CD14-positive monocyte (primary cell): ENCODE measurements around the gene NTRK2. TPM values are rescaled to one million over a fixed set of nuclear protein-coding genes. Genes with fewer than 3 reads are reported as not detected.

Experiments used
- DNase-seq, 3 donors: peaks; one replicate each; pipeline ENCODE4 v3.0.0-alpha.2; 2011 to 2022
- H2AFZ ChIP-seq: 2 replicates; pipeline ENCODE4 v1.6.0; 2012; ENCODE audit warnings: mild to moderate bottlenecking, low read depth, low read length, inconsistent platforms; ENCODE audit not compliant: insufficient read depth, poor library complexity, severe bottlenecking
- H3K27ac ChIP-seq, 2 donors: 1 replicate in 1 of 2; 2 replicates in 1 of 2; pipeline ENCODE4 v1.5.1; 2012 to 2013; ENCODE audit warnings: low read length in 2 of 2, control low read depth in 1 of 2, inconsistent platforms in 1 of 2, low read depth in 1 of 2, mild to moderate bottlenecking in 1 of 2
- H3K27me3 ChIP-seq, 2 donors: one replicate each; pipeline versions ENCODE4 v1.6.0 to v1.6.1; 2011 to 2013; ENCODE audit warnings: low read length in 2 of 2; ENCODE audit not compliant: control insufficient read depth in 2 of 2, insufficient read depth in 2 of 2
- H3K36me3 ChIP-seq, 2 donors: replicated peaks in 1 of 2; 1 replicate in 1 of 2; 2 replicates in 1 of 2; pipeline versions ENCODE4 v1.5.1 to v1.6.1; 2012 to 2013; ENCODE audit warnings: low read length in 2 of 2, control low read depth in 1 of 2, inconsistent platforms in 1 of 2, mild to moderate bottlenecking in 1 of 2; ENCODE audit not compliant: insufficient read depth in 2 of 2, control insufficient read depth in 1 of 2
- H3K4me1 ChIP-seq, 2 donors: 1 replicate in 1 of 2; 2 replicates in 1 of 2; pipeline versions ENCODE4 v1.5.1 to v1.6.1; 2012 to 2013; ENCODE audit warnings: low read length in 2 of 2, control low read depth in 1 of 2, inconsistent platforms in 1 of 2, mild to moderate bottlenecking in 1 of 2, moderate library complexity in 1 of 2; ENCODE audit not compliant: insufficient read depth in 2 of 2, control insufficient read depth in 1 of 2
- H3K4me2 ChIP-seq: replicated peaks from 2 replicates; pipeline ENCODE3; 2012; ENCODE audit warnings: low read length, moderate library complexity, mild to moderate bottlenecking; ENCODE audit not compliant: poor library complexity, severe bottlenecking; ENCODE audit errors: extremely low read depth
- H3K4me3 ChIP-seq, 3 experiments: fragments of 200-600 bp in 1 of 3; sonication (generic) in 1 of 3; replicated peaks in 1 of 3; 1 replicate in 2 of 3; 2 replicates in 1 of 3; pipeline ENCODE4 v1.5.1; 2011 to 2013; ENCODE audit warnings: low read length in 3 of 3, mild to moderate bottlenecking in 3 of 3, control low read depth in 2 of 3, low read depth in 2 of 3, inconsistent platforms in 1 of 3, moderate library complexity in 1 of 3
- H3K79me2 ChIP-seq: 2 replicates; pipeline ENCODE4 v1.6.0; 2012; ENCODE audit warnings: mild to moderate bottlenecking, control low read depth, inconsistent platforms, low read length, moderate library complexity; ENCODE audit not compliant: insufficient read depth
- H3K9ac ChIP-seq: 2 replicates; pipeline ENCODE4 v1.6.0; 2017; ENCODE audit warnings: low read length, mild to moderate bottlenecking; ENCODE audit not compliant: insufficient read depth, poor library complexity, severe bottlenecking
- H3K9me3 ChIP-seq, 2 donors: replicated peaks in 1 of 2; 1 replicate in 1 of 2; 2 replicates in 1 of 2; pipeline versions ENCODE4 v1.5.1 to v1.6.1; 2012 to 2013; ENCODE audit warnings: low read length in 2 of 2, control low read depth in 1 of 2; ENCODE audit not compliant: control insufficient read depth in 1 of 2, insufficient read depth in 1 of 2
- H4K20me1 ChIP-seq: 2 replicates; pipeline ENCODE4 v1.6.0; 2012; ENCODE audit warnings: mild to moderate bottlenecking, low read length, control low read depth, moderate library complexity; ENCODE audit not compliant: insufficient read depth
- H3K27ac Mint-ChIP-seq, 7 donors: one replicate each; pipeline ENCODE4 v1.8.0; 2020; ENCODE audit warnings: mild to moderate bottlenecking in 7 of 7, mixed read lengths in 7 of 7, moderate library complexity in 6 of 7, inconsistent platforms in 2 of 7
- H3K27me3 Mint-ChIP-seq, 3 donors: one replicate each; pipeline ENCODE4 v1.8.0; 2021 to 2022; ENCODE audit warnings: low read depth in 3 of 3, mild to moderate bottlenecking in 3 of 3, mixed read lengths in 3 of 3, moderate library complexity in 3 of 3, inconsistent platforms in 1 of 3
- H3K36me3 Mint-ChIP-seq, 2 donors: one replicate each; pipeline ENCODE4 v1.8.0; 2020; ENCODE audit warnings: mixed read lengths in 2 of 2, inconsistent platforms in 1 of 2, mild to moderate bottlenecking in 1 of 2
- H3K4me1 Mint-ChIP-seq: one replicate; pipeline ENCODE4 v1.8.0; 2020; ENCODE audit warnings: mild to moderate bottlenecking, mixed read lengths
- H3K4me3 Mint-ChIP-seq, 2 donors: one replicate each; pipeline ENCODE4 v1.8.0; 2020; ENCODE audit warnings: mild to moderate bottlenecking in 2 of 2, mixed read lengths in 2 of 2, moderate library complexity in 1 of 2
- H3K9me3 Mint-ChIP-seq, 7 donors: one replicate each; pipeline ENCODE4 v1.8.0; 2020 to 2022; ENCODE audit warnings: mixed read lengths in 7 of 7, mild to moderate bottlenecking in 6 of 7, moderate library complexity in 6 of 7, inconsistent platforms in 2 of 7
- CTCF ChIP-seq: fragments of 200-600 bp; IDR thresholded peaks from one replicate; pipeline ENCODE4 v1.8.0; 2022; ENCODE audit warnings: antibody characterized with exemption, mild to moderate bottlenecking
- WGBS: methylation state at CpG from one replicate; pipeline ENCODE4 v1.1.5; 2013; ENCODE audit warnings: missing lambda C conversion rate; ENCODE audit not compliant: insufficient coverage; 5-methylcytosine and 5-hydroxymethylcytosine counted together
- intact Hi-C, 2 donors: fragments of 100-400 bp; cut with micrococcal nuclease; formaldehyde crosslinking; loops; one replicate each; pipeline versions ENCODE4 v1.15.0 to v1.15.1; 2023
- polyA plus RNA-seq, 3 donors: library from polyadenylated mRNA; depleted of rRNA in 1 of 3; unstranded in 2 of 3; stranded (reverse) in 1 of 3; fragments of 300-500 nt in 2 of 3; fragments of >200 nt in 1 of 3; fragmentation: Illumina TruSeq in 2 of 3; gene quantifications; 1 replicate in 2 of 3; 2 replicates in 1 of 3; pipeline ENCODE4 v1.2.3, GENCODE V29; 2012 to 2021

NTRK2 gene
- polyA plus RNA-seq, 3 donors, result not detected

- intact Hi-C loops, result no loop called here
- Mint-ChIP-seq H3K9me3 (peaks cover 0 to 1% (median 0%) of the 10 kb centered on the region in 7 donors), H3K27me3 (peaks cover 2 to 5% (median 3%) of the 10 kb centered on the region in 3 donors), H3K4me1 (no peaks in the 10 kb centered on the region), H3K27ac (no peak overlapping the region), H3K36me3 (no peaks in the 10 kb centered on the region), H3K4me3 (no peak overlapping the region)
- Histone ChIP-seq H2AFZ (no peak overlapping the region), H3K9me3 (no peaks in the 10 kb centered on the region), H3K4me3 (no peak overlapping the region), H4K20me1 (no peaks in the 10 kb centered on the region), H3K36me3 (no peaks in the 10 kb centered on the region), H3K9ac (no peak overlapping the region), H3K27ac (no peak overlapping the region), H3K4me1 (no peaks in the 10 kb centered on the region), H3K27me3 (no peaks in the 10 kb centered on the region), H3K4me2 (no peak overlapping the region), H3K79me2 (no peaks in the 10 kb centered on the region)
- 71% methylated on average over 1 of the region's 1 CpG for WGBS
- no peak for DNase-seq
- TF ChIP-seq CTCF, result no peak
Measured at GRCh38 chr9:84993105-84993504, 323.6 kb downstream of the NTRK2 start.

- Histone ChIP-seq H3K9ac (no peak overlapping the region), H4K20me1 (no peaks in the 10 kb centered on the region), H3K27ac (no peak overlapping the region), H3K36me3 (no peaks in the 10 kb centered on the region), H3K9me3 (peaks cover 0 to 5% of the 10 kb centered on the region in 2 donors), H3K27me3 (no peaks in the 10 kb centered on the region), H2AFZ (no peak overlapping the region), H3K4me1 (no peaks in the 10 kb centered on the region), H3K79me2 (no peaks in the 10 kb centered on the region), H3K4me2 (no peak overlapping the region), H3K4me3 (no peak overlapping the region)
- no peaks in the 10 kb centered on the region for H3K36me3 Mint-ChIP-seq
- peaks cover under 1 to 10% (median 6%) of the 10 kb centered on the region in 7 donors for H3K9me3 Mint-ChIP-seq
- DNase-seq, result no peak
- peaks cover 2 to 5% (median 3%) of the 10 kb centered on the region in 3 donors for H3K27me3 Mint-ChIP-seq
- TF ChIP-seq CTCF, result no peak
- intact Hi-C loops, result no loop called here
- H3K4me1 Mint-ChIP-seq, result no peaks in the 10 kb centered on the region
- no CpG with 5 or more reads among the region's 4 CpGs for WGBS
- H3K4me3 Mint-ChIP-seq, result no peak overlapping the region
- no peak overlapping the region for H3K27ac Mint-ChIP-seq
Measured at GRCh38 chr9:84996029-84996428, 326.5 kb downstream of the NTRK2 start.
